Measurements from ENCODE around the gene CAPN8. TPM values are rescaled to one million over a fixed set of nuclear protein-coding genes. Genes with fewer than 3 reads are reported as not detected.
A peak's percentile ranks its signal among the peaks of the same experiment; 100 is the strongest.

The CAPN8 gene
- total RNA-seq, 1 experiment from 2014 or later = 0.28 TPM

GRCh38 chr1:223653015-223653414, 12.5 kb downstream of the CAPN8 start (continued):
- TF ChIP-seq PRDM15 (CRISPR knock-in tag; IDR thresholded peaks at IDR 0.05) = no peak
- no peak for TF ChIP-seq FOXJ3 (CRISPR knock-in tag; IDR thresholded peaks at IDR 0.05; ENCODE audit: borderline replicate concordance)
- no peak for TF ChIP-seq PRRX2 (CRISPR knock-in tag; IDR thresholded peaks at IDR 0.05)
- TF ChIP-seq ATF3 (CRISPR knock-in tag; conservative IDR thresholded peaks at IDR 0.05) = no peak
- no peak for TF ChIP-seq ATF2 (CRISPR knock-in tag; IDR thresholded peaks at IDR 0.05; ENCODE audit: borderline replicate concordance, low read depth)
- TF ChIP-seq NR1H2 (CRISPR knock-in tag; IDR thresholded peaks at IDR 0.05) = no peak
- no peak for TF ChIP-seq ZNF121 (CRISPR knock-in tag; IDR thresholded peaks at IDR 0.05)
- no peak for TF ChIP-seq ZNF671 (CRISPR knock-in tag; IDR thresholded peaks at IDR 0.05)

- Mint-ChIP-seq H3K4me1 (peaks cover 26% of the 10 kb centered on the region), H3K9me3 (peaks cover 7% of the 10 kb centered on the region; the same call in 1 of the 2 replicates), H3K4me3 (no peak overlapping the region), H3K36me3 (peaks cover 3% of the 10 kb centered on the region; the same call in 1 of the 2 replicates), H3K27me3 (ENCODE audit: low read depth) (peaks cover 3% of the 10 kb centered on the region; the same call in 1 of the 2 replicates), H3K27ac (no peak overlapping the region)
- ChIA-PET CTCF (interaction anchor here (0.9 to 1.4 kb wide), 9 partner anchors 11 to 563 kb away, joined by 3 to 13 read pairs (median 4); no protein-coding TSS in a partner anchor), POLR2A (no interaction called here)
- ATAC-seq (peak; percentile 70), DNase-seq (ENCODE audit: low spot score) (no peak)
- TF ChIP-seq NFYB (CRISPR knock-in tag; conservative IDR thresholded peaks at IDR 0.05; ENCODE audit: low read depth) (no peak), ZSCAN18 (CRISPR knock-in tag; IDR thresholded peaks at IDR 0.05) (no peak), RORB (CRISPR knock-in tag; IDR thresholded peaks at IDR 0.05) (no peak), SMAD4 (CRISPR knock-in tag; IDR thresholded peaks at IDR 0.05) (no peak), SOX15 (CRISPR knock-in tag; IDR thresholded peaks at IDR 0.05) (no peak), JUN (CRISPR knock-in tag; IDR thresholded peaks at IDR 0.05) (no peak), ATF1 (CRISPR knock-in tag; IDR thresholded peaks at IDR 0.05) (no peak), ZBTB43 (CRISPR knock-in tag; IDR thresholded peaks at IDR 0.05) (no peak), NR3C1 (CRISPR knock-in tag; conservative IDR thresholded peaks at IDR 0.05; ENCODE audit: low read depth) (no peak)
Measured at GRCh38 chr1:223652436-223652941, 13.0 kb downstream of the CAPN8 start.
